ENCODE results near the gene APOA1.
"Not testable (repeated sequence)": the region's sequence is repeated elsewhere in the genome, so short reads cannot be mapped to it uniquely, and the experiment has no call there.

APOA1 gene

GRCh38 chr11:116835042-116835772, 2.2 kb downstream of the APOA1 start:
- no peak for DNase-seq (ENCODE audit: extremely low read depth in 1 of 2, low read depth in 1 of 2)

- DNase-seq (ENCODE audit: extremely low read depth in 1 of 2, low read depth in 1 of 2): not testable (repeated sequence)
These were observed 2.8 kb downstream of the APOA1 start for GRCh38 chr11:116834535-116835041.

- no peak for DNase-seq (ENCODE audit: extremely low read depth in 1 of 2, low read depth in 1 of 2)
These were observed 3.4 kb downstream of the APOA1 start for GRCh38 chr11:116833816-116834534.

GRCh38 chr11:116833491-116833815, 4.0 kb downstream of the APOA1 start:
- DNase-seq (ENCODE audit: extremely low read depth in 1 of 2, low read depth in 1 of 2): no peak

- no peak for DNase-seq (ENCODE audit: extremely low read depth in 1 of 2, low read depth in 1 of 2)
These were observed 4.8 kb downstream of the APOA1 start for GRCh38 chr11:116832350-116833290.

GRCh38 chr11:116831790-116832349, 5.6 kb downstream of the APOA1 start:
- DNase-seq (ENCODE audit: extremely low read depth in 1 of 2, low read depth in 1 of 2): no peak

- DNase-seq (ENCODE audit: extremely low read depth in 1 of 2, low read depth in 1 of 2): no peak
These were observed 7.1 kb downstream of the APOA1 start for GRCh38 chr11:116830184-116830912.

- DNase-seq (ENCODE audit: extremely low read depth in 1 of 2, low read depth in 1 of 2): no peak
These were observed 7.8 kb downstream of the APOA1 start, which contains the start of gene APOC3 for GRCh38 chr11:116829525-116830183. APOC3 (plus strand) TSS chr11:116829907; CDS start chr11:116830583, 676 bp downstream.

- DNase-seq (ENCODE audit: extremely low read depth in 1 of 2, low read depth in 1 of 2): no peak
These were observed 8.5 kb downstream of the APOA1 start for GRCh38 chr11:116828632-116829524.

- DNase-seq (ENCODE audit: extremely low read depth in 1 of 2, low read depth in 1 of 2): no peak
These were observed 10.0 kb downstream of the APOA1 start for GRCh38 chr11:116827461-116827860.

- DNase-seq (ENCODE audit: extremely low read depth in 1 of 2, low read depth in 1 of 2): no peak
These were observed 10.5 kb downstream of the APOA1 start for GRCh38 chr11:116826751-116827431.

- no peak for DNase-seq (ENCODE audit: extremely low read depth in 1 of 2, low read depth in 1 of 2)
These were observed 11.3 kb downstream of the APOA1 start for GRCh38 chr11:116825854-116826750.

GRCh38 chr11:116825434-116825833, 12.0 kb downstream of the APOA1 start:
- no peak for DNase-seq (ENCODE audit: extremely low read depth in 1 of 2, low read depth in 1 of 2)

GRCh38 chr11:116823031-116823843, 14.2 kb downstream of the APOA1 start, which contains the start of gene APOA4:
APOA4 (minus strand) TSS chr11:116823304; CDS start chr11:116823191, 113 bp downstream.
- no peak for DNase-seq (ENCODE audit: extremely low read depth in 1 of 2, low read depth in 1 of 2)

GRCh38 chr11:116822575-116822974, 14.8 kb downstream of the APOA1 start:
- DNase-seq (ENCODE audit: extremely low read depth in 1 of 2, low read depth in 1 of 2): no peak
